HG03196 (cell line): Measurements from ENCODE around the gene C1orf210.

Experiments used
- ATAC-seq: cut with Tn5 transposase; IDR thresholded peaks from one replicate; pipeline ENCODE4 v1.9.1; 2021; ENCODE audit not compliant: unreplicated experiment

The C1orf210 gene

DNA sequence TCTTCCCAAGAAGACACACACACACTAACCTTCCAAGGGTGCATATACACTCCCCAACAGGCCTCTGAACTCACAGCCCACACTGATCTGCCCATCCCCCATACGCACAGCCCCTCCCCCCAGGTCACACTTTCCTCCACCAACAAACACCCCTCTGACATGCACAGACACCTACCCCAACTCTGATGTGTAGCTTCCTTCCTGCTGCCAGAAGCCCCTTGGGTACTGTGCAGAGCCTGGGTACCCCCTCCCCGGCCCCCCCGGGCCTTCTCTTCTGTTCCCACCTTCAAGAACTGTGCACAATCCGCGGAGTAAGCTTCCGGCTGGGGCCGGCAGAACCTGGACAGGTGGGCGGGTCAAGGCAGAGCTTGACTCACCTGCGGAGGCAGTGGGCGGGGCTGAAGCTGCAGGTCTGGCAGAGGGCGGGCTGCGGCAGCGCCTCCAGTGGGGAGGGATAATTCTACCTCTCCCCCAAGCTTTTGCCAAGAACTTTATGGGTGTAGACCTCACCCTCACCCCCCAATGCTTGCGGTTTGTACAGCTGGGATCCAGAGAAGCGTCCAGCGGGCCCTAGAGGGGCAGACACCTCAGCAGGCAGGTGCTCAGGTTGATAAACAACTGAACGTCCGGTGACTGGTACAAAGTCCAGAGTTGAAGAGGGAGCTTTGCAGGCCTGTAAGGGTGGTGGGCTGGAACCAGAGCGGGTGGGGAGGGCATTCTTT, at the start of gene C1orf210:
TSS of gene C1orf210 (minus strand) at position 313 of the 722 bp plus-strand sequence. CDS start 2,311 bp downstream, outside the sequence.
- no peak for ATAC-seq

DNA sequence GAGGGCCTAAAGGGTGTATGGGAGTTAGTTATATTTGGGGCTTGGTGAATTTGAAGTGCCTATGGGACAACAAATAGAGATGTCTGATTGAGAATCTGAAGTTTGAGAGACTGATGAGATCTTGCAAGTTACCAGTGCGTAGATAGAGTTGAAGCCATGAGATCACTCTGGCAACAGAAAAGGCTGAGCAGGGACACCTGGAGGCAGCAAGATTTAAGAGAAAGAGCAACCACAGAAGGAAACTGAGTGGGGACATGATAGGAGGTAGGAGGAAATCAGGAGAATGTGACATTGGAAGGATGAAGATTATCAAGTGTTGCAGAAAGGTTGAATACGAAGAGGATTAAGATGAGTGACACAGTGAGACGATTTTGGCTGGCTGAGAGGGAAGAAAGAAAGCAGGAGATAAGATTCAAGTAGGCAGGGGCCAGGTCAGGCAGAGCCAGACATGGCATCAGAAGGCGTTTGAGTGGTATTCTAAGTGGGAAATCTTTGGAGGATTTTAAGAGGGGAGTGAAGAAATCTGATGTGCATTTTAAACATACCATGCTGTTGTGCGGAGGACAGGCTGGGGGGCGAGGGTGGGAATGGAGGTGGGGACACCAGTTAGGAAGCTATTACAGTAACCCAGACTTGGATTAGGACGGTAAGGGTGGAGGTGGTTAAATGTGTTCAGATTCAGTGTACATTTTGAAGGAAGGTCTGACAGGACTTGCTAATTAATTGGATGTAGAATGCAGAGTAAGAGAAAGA, 49.2 kb upstream of the C1orf210 start:
- no peak for ATAC-seq

GRCh38 chr1:43331688-43332087, 46.3 kb upstream of the C1orf210 start:
- no peak for ATAC-seq

- ATAC-seq: no peak
Measured at GRCh38 chr1:43329995-43330751, 44.8 kb upstream of the C1orf210 start.

DNA sequence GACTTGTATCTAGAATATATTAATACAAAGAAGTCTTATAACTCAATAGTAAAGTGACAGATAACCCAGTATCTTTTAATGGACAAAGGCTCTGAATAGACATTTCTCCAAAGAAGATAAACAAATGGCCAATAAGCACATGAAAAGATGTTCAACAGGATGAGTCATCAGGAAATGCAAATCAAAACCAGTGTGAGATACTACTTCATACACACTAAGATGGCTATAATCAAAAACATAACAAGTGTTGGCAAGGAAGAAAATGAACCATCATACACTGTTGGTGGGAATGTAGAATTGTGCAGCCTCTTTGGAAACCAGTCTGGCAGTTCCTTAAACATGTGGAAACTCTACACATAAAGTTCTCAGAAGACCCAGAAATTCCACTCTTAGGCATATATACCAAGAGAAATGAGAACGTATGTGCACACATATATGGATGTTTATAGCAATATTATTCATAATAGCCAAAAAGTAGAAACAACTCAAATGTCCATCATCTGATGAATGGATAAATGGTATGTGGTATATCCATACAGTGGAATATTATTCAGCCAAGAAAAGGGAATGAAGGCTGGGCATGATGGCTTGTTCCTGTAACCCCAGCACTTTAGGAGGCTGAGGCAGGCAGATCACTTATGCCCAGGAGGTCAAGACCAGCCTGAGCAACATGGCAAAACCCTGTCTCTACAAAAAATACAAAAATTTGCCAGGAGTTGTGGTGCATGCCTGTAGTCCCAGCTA, 42.3 kb upstream of the C1orf210 start:
- no peak for ATAC-seq

DNA sequence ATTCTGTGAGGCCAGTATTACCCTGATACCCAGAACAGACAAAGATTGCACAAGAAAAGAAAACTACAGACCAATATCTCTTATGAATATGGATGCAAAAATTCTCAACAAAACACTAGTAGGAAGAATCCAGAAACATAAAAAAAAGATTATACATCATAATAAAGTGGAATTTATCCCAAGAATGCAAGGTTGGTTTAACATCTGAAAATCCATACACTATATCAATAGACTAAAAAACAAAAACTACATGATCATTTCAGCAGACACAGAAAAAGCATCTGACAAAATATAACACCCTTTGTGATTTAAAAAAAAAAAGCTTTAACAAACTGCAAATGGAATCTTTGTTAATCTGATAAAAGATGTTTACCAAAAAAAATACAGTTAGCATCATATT, 40.0 kb upstream of the C1orf210 start:
- no peak for ATAC-seq

GRCh38 chr1:43324810-43325209, 39.4 kb upstream of the C1orf210 start:
- no peak for ATAC-seq

GRCh38 chr1:43322506-43322905, 37.1 kb upstream of the C1orf210 start:
- no peak for ATAC-seq

DNA sequence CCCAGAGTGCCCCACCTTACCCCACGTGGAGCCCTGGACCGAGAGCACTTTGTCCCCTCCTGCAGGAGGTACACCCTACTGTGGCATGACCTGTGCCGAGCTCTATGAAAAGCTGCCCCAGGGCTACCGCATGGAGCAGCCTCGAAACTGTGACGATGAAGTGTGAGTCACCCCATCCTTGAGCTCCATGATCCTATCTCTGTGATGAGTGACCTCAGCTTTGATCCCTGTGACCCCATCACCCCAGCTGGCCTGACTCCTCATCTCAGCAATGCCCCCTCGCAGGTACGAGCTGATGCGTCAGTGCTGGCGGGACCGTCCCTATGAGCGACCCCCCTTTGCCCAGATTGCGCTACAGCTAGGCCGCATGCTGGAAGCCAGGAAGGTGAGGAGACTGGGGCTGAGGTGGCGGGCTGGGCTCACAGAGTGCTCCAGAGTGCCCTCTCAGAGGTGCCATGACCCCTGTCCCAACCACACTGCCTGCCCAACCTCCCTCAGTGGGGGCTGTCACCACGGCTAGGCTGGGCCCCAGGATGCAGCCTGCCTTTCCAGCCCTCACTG, 36.0 kb upstream of the C1orf210 start:
- no peak for ATAC-seq

GRCh38 chr1:43319766-43320165, 34.4 kb upstream of the C1orf210 start:
- ATAC-seq: no peak

GRCh38 chr1:43319288-43319687, 33.9 kb upstream of the C1orf210 start:
- ATAC-seq: no peak

- ATAC-seq: no peak
Measured at GRCh38 chr1:43318831-43319230, 33.5 kb upstream of the C1orf210 start.

- no peak for ATAC-seq
Measured at GRCh38 chr1:43317817-43318471, 32.6 kb upstream of the C1orf210 start.

DNA sequence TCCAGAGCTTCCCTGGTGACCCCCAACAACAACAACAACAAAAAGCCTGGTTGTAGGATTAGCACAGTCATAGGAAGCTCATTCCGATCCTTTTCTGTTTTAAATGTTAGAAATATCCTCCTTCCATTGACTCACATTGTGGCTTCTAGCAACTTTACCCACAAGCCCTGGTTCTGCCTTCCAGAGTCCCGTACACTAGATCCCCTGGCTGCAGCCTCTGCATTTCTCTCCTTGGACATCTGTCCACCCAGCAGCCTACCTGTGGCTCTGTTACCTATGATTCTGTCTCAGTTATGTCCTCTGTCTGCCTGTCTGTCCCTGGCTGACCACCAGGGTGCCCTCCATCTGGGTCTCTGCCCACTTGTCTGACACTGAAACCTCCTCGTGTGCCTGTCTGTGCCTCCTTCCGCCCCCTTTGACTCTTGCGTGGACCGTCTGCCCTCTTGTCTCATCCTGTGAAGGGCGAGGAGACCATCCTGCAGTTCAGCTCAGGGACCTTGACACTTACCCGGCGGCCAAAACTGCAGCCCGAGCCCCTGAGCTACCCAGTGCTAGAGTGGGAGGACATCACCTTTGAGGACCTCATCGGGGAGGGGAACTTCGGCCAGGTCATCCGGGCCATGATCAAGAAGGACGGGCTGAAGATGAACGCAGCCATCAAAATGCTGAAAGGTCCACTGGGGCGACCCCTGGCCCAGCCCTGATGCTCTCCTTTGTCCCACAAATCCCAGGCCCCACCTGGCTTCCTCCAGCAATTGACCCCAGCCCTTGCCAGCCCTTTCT, 31.5 kb upstream of the C1orf210 start:
- ATAC-seq: no peak

- no peak for ATAC-seq
Measured at GRCh38 chr1:43315963-43316737, 30.8 kb upstream of the C1orf210 start.

- no peak for ATAC-seq
Measured at GRCh38 chr1:43315481-43315880, 30.1 kb upstream of the C1orf210 start.

DNA sequence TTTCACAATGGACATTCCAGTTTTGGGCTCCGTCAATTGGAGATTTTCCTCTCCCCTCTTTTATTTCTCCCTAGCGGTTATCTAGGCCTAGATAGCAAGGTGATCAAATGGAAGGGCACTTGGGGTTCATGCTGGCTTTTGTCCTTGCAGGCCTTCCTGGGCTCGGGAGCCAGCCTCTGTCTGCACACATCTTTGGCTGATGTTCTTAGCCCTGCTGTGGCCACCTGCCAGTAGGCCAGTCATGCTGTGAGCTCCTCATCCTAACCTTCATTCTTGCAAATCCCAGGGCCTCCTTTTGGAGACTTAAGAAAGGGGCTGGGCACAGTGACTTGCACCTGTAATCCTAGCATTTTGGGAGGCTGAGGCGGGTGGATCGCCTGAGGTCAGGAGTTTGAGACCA, 28.9 kb upstream of the C1orf210 start:
- no peak for ATAC-seq

GRCh38 chr1:43313771-43314170, 28.4 kb upstream of the C1orf210 start:
- no peak for ATAC-seq
